Naive B cell (primary cell): ENCODE results near the gene TMEM204. TPM values are rescaled to one million over a fixed set of nuclear protein-coding genes. Genes with fewer than 3 reads are reported as not detected.
"Not testable (repeated sequence)": the region's sequence is repeated elsewhere in the genome, so short reads cannot be mapped to it uniquely, and the experiment has no call there.

Source experiments
- ATAC-seq, 2 donors: fragments of 150-1000 bp; cut with Tn5 transposase; 2 replicates each; pipeline ENCODE4 v1.10.0; 2021; ENCODE audit warnings: low read depth in 2 of 2, mild to moderate bottlenecking in 2 of 2, moderate library complexity in 2 of 2
- DNase-seq: peaks from one replicate; pipeline ENCODE4 v3.0.0; 2022
- H3K27ac Mint-ChIP-seq, 6 donors: one replicate each; pipeline ENCODE4 v1.8.0; 2020 to 2022; ENCODE audit warnings: mild to moderate bottlenecking in 6 of 6, mixed read lengths in 6 of 6, moderate library complexity in 5 of 6, inconsistent platforms in 2 of 6
- H3K27me3 Mint-ChIP-seq, 3 donors: one replicate each; pipeline ENCODE4 v1.8.0; 2021 to 2022; ENCODE audit warnings: mixed read lengths in 3 of 3, mild to moderate bottlenecking in 1 of 3
- H3K36me3 Mint-ChIP-seq, 2 donors: one replicate each; pipeline ENCODE4 v1.8.0; 2020 to 2022; ENCODE audit warnings: mixed read lengths in 2 of 2, inconsistent platforms in 1 of 2, mild to moderate bottlenecking in 1 of 2
- H3K4me1 Mint-ChIP-seq, 3 donors: one replicate each; pipeline ENCODE4 v1.8.0; 2020 to 2022; ENCODE audit warnings: mixed read lengths in 3 of 3, inconsistent platforms in 1 of 3, mild to moderate bottlenecking in 1 of 3, moderate library complexity in 1 of 3
- H3K4me3 Mint-ChIP-seq, 8 donors: one replicate each; pipeline ENCODE4 v1.8.0; 2020 to 2022; ENCODE audit warnings: mild to moderate bottlenecking in 8 of 8, mixed read lengths in 8 of 8, moderate library complexity in 8 of 8, inconsistent platforms in 2 of 8
- H3K9me3 Mint-ChIP-seq, 7 donors: one replicate each; pipeline ENCODE4 v1.8.0; 2020 to 2022; ENCODE audit warnings: mixed read lengths in 7 of 7, mild to moderate bottlenecking in 5 of 7, inconsistent platforms in 2 of 7, moderate library complexity in 1 of 7
- polyA plus RNA-seq, 6 donors: library from polyadenylated mRNA; unstranded; fragments of 300-500 nt; fragmentation: Illumina TruSeq; gene quantifications; one replicate each; pipeline ENCODE4 v1.2.3, GENCODE V29; 2021; ENCODE audit warnings: low read depth in 6 of 6

Gene TMEM204
- polyA plus RNA-seq, 6 donors from 2014 or later = 5.2 to 23.9 (median 6.6) TPM

GRCh38 chr16:1592446-1592845 lies 59.0 kb downstream of the TMEM204 start:
- no peak for DNase-seq
- H3K36me3 Mint-ChIP-seq = no peaks in the 10 kb centered on the region
- no peaks in the 10 kb centered on the region for H3K27me3 Mint-ChIP-seq
- no peak overlapping the region for H3K27ac Mint-ChIP-seq
- no peak for ATAC-seq
- H3K4me1 Mint-ChIP-seq = no peaks in the 10 kb centered on the region
- H3K9me3 Mint-ChIP-seq = no peaks in the 10 kb centered on the region
- no peak overlapping the region for H3K4me3 Mint-ChIP-seq

GRCh38 chr16:1595511-1595910 lies 62.0 kb downstream of the TMEM204 start:
- H3K27me3 Mint-ChIP-seq, H3K9me3 Mint-ChIP-seq, H3K36me3 Mint-ChIP-seq, H3K4me3 Mint-ChIP-seq, DNase-seq, H3K27ac Mint-ChIP-seq, H3K4me1 Mint-ChIP-seq, ATAC-seq: not testable (repeated sequence)

GRCh38 chr16:1596516-1596915 lies 63.0 kb downstream of the TMEM204 start:
- DNase-seq (no peak), ATAC-seq (no peak)
- H3K27me3 Mint-ChIP-seq = no peaks in the 10 kb centered on the region
- H3K4me1 Mint-ChIP-seq = no peaks in the 10 kb centered on the region
- no peak overlapping the region for H3K4me3 Mint-ChIP-seq
- H3K9me3 Mint-ChIP-seq = no peaks in the 10 kb centered on the region
- H3K27ac Mint-ChIP-seq = no peak overlapping the region
- H3K36me3 Mint-ChIP-seq = no peaks in the 10 kb centered on the region

GRCh38 chr16:1597154-1597553 lies 63.7 kb downstream of the TMEM204 start:
- Mint-ChIP-seq H3K9me3 (no peaks in the 10 kb centered on the region), H3K4me1 (no peaks in the 10 kb centered on the region), H3K27me3 (no peaks in the 10 kb centered on the region), H3K27ac (no peak overlapping the region), H3K36me3 (no peaks in the 10 kb centered on the region), H3K4me3 (no peak overlapping the region)
- DNase-seq (no peak), ATAC-seq (no peak)

- Mint-ChIP-seq H3K36me3 (no peaks in the 10 kb centered on the region), H3K4me1 (no peaks in the 10 kb centered on the region), H3K9me3 (no peaks in the 10 kb centered on the region), H3K27me3 (no peaks in the 10 kb centered on the region), H3K27ac (peak overlapping the region in 3 of 6 donors; percentile 39 to 70 (median 41)), H3K4me3 (peak overlapping the region in 1 of 8 donors; percentile 7)
- ATAC-seq (no peak), DNase-seq (no peak)
Observed at GRCh38 chr16:1601031-1601430, 67.6 kb downstream of the TMEM204 start.

- H3K27me3 Mint-ChIP-seq = no peaks in the 10 kb centered on the region
- peaks cover 0 to under 1% (median 0%) of the 10 kb centered on the region in 3 donors for H3K4me1 Mint-ChIP-seq
- H3K36me3 Mint-ChIP-seq = no peaks in the 10 kb centered on the region
- peak overlapping the region in 1 of 6 donors; percentile 70 for H3K27ac Mint-ChIP-seq
- no peak for ATAC-seq
- no peak for DNase-seq
- H3K4me3 Mint-ChIP-seq = no peak overlapping the region
- no peaks in the 10 kb centered on the region for H3K9me3 Mint-ChIP-seq
Observed at GRCh38 chr16:1601489-1601888, 68.0 kb downstream of the TMEM204 start.

GRCh38 chr16:1602285-1602684 lies 68.8 kb downstream of the TMEM204 start:
- H3K9me3 Mint-ChIP-seq = no peaks in the 10 kb centered on the region
- H3K27ac Mint-ChIP-seq = peak overlapping the region in 2 of 6 donors; percentile 24 to 44
- no peak for ATAC-seq
- H3K36me3 Mint-ChIP-seq = no peaks in the 10 kb centered on the region
- H3K27me3 Mint-ChIP-seq = no peaks in the 10 kb centered on the region
- H3K4me1 Mint-ChIP-seq = peaks cover 0 to 8% (median 5%) of the 10 kb centered on the region in 3 donors
- H3K4me3 Mint-ChIP-seq = no peak overlapping the region
- no peak for DNase-seq

Other genes starting within 250 kb of the TMEM204 start
- gene UBE2I, start 224.0 kb upstream of the TMEM204 start, polyA plus RNA-seq = 100 to 1,000 TPM in 5 of 6 donors, 10 to 100 TPM in 1; 99.5 to 121 (median 114) TPM
- gene BAIAP3, start 200.0 kb upstream of the TMEM204 start, polyA plus RNA-seq = 1 to 10 TPM in 1 of 6 donors, under 1 TPM in 4, not detected in 1; 0.20 to 1.3 (median 0.67) TPM
- gene TSR3, start 181.8 kb upstream of the TMEM204 start, polyA plus RNA-seq = 100 to 1,000 TPM in 3 of 6 donors, 10 to 100 TPM in 3; 87.9 to 103 (median 99.1) TPM
- gene GNPTG, start 181.7 kb upstream of the TMEM204 start, polyA plus RNA-seq = 10 to 100 TPM; 39.7 to 52.1 (median 44.6) TPM
- gene UNKL, start 119.0 kb upstream of the TMEM204 start, polyA plus RNA-seq = 10 to 100 TPM in 1 of 6 donors, 1 to 10 TPM in 5; 7.2 to 25.7 (median 9.2) TPM
- 10 to 100 TPM; 39.8 to 65.5 (median 46.2) TPM for gene UQCC4, start 112.9 kb upstream of the TMEM204 start, polyA plus RNA-seq
- not detected for gene PERCC1, start 102.6 kb upstream of the TMEM204 start, polyA plus RNA-seq
- under 1 TPM in 2 of 6 donors, not detected in 4; 0.16 to 0.26 TPM for gene CCDC154, start 89.1 kb upstream of the TMEM204 start, polyA plus RNA-seq
- 10 to 100 TPM; 48.6 to 92.2 (median 61.4) TPM for gene CLCN7, start 58.6 kb upstream of the TMEM204 start, polyA plus RNA-seq
- gene PTX4, start 44.7 kb upstream of the TMEM204 start, polyA plus RNA-seq = not detected
- gene TELO2, start 40.3 kb upstream of the TMEM204 start, polyA plus RNA-seq = 10 to 100 TPM; 17.3 to 37.1 (median 26.3) TPM
- 1 to 10 TPM in 5 of 6 donors, not detected in 1; 1.3 to 2.3 (median 2.2) TPM for gene IFT140, start 78.4 kb downstream of the TMEM204 start, polyA plus RNA-seq
- 1 to 10 TPM; 1.8 to 6.0 (median 2.2) TPM for gene CRAMP1, start 78.7 kb downstream of the TMEM204 start, polyA plus RNA-seq
- 10 to 100 TPM in 5 of 6 donors, 1 to 10 TPM in 1; 6.8 to 14.4 (median 11.5) TPM for gene JPT2, start 144.6 kb downstream of the TMEM204 start, polyA plus RNA-seq
- gene MAPK8IP3, start 172.5 kb downstream of the TMEM204 start, polyA plus RNA-seq = 10 to 100 TPM in 1 of 6 donors, 1 to 10 TPM in 5; 1.2 to 10.1 (median 2.2) TPM
- 10 to 100 TPM; 32.0 to 61.1 (median 49.1) TPM for gene NME3, start 237.9 kb downstream of the TMEM204 start, polyA plus RNA-seq
- gene EME2, start 239.1 kb downstream of the TMEM204 start, polyA plus RNA-seq = 1 to 10 TPM in 1 of 6 donors, under 1 TPM in 5; 0.43 to 2.8 (median 0.93) TPM
- 100 to 1,000 TPM in 4 of 6 donors, 10 to 100 TPM in 2; 76.4 to 120 (median 108) TPM for gene MRPS34, start 239.5 kb downstream of the TMEM204 start, polyA plus RNA-seq
- 10 to 100 TPM; 30.2 to 54.1 (median 36.2) TPM for gene SPSB3, start 248.9 kb downstream of the TMEM204 start, polyA plus RNA-seq
- 100 to 1,000 TPM in 1 of 6 donors, 10 to 100 TPM in 5; 69.1 to 110 (median 81.0) TPM for gene NUBP2, start 249.3 kb downstream of the TMEM204 start, polyA plus RNA-seq